B cell (primary cell): ENCODE data around the gene TIPIN. TPM values are rescaled to one million over a fixed set of nuclear protein-coding genes. Genes with fewer than 3 reads are reported as not detected.

ENCODE experiments used
- ATAC-seq: fragments of 200-7000 bp; cut with Tn5 transposase; one replicate; pipeline ENCODE4 v1.10.0; 2021; ENCODE audit warnings: low read depth, mild to moderate bottlenecking, moderate number of reproducible peaks, moderate library complexity
- CTCF ChIA-PET: fragments of 350-600 bp; sonication (Branson Sonifier 250); formaldehyde crosslinking; loops from one replicate; lab custom pipeline; 2021; ENCODE audit warnings: antibody characterized with exemption, inconsistent platforms; lab: Charles Lee
- POLR2A ChIA-PET: fragments of 350-600 bp; sonication (Branson Sonifier 250); formaldehyde crosslinking; loops from one replicate; lab custom pipeline; 2021; ENCODE audit warnings: antibody characterized with exemption; lab: Charles Lee
- DNase-seq: peaks from one replicate; pipeline ENCODE4 v3.0.0; 2013
- H2AFZ ChIP-seq: 2 replicates; pipeline ENCODE4 v1.6.1; 2012; ENCODE audit warnings: mild to moderate bottlenecking, low read depth, low read length; ENCODE audit not compliant: insufficient read depth, poor library complexity, severe bottlenecking
- H3K27ac ChIP-seq, 2 donors: 1 replicate in 1 of 2; 2 replicates in 1 of 2; pipeline ENCODE4 v1.5.1; 2012 to 2013; ENCODE audit warnings: low read length in 2 of 2, mild to moderate bottlenecking in 2 of 2, moderate library complexity in 1 of 2
- H3K27me3 ChIP-seq, 4 experiments: fragments of 200-600 bp in 1 of 4; sonication (generic) in 1 of 4; replicated peaks in 1 of 4; 1 replicate in 2 of 4; 2 replicates in 2 of 4; pipeline versions ENCODE4 v1.6.1 to v1.7.0; 2013 to 2016; ENCODE audit warnings: low read length in 3 of 4, mild to moderate bottlenecking in 2 of 4, mixed read lengths in 1 of 4, moderate library complexity in 1 of 4; ENCODE audit not compliant: insufficient read depth in 4 of 4, control insufficient read depth in 3 of 4; ENCODE audit errors: control extremely low read depth in 1 of 4
- H3K36me3 ChIP-seq, 2 experiments: replicated peaks in 1 of 2; 1 replicate in 1 of 2; 2 replicates in 1 of 2; pipeline versions ENCODE4 v1.6.1 to v1.7.1; 2013; ENCODE audit warnings: low read length in 1 of 2; ENCODE audit not compliant: insufficient read depth in 2 of 2, control insufficient read depth in 1 of 2; ENCODE audit errors: control extremely low read depth in 1 of 2, extremely low read depth in 1 of 2
- H3K4me1 ChIP-seq, 2 donors: fragments of 200-600 bp in 1 of 2; sonication (generic) in 1 of 2; 1 replicate in 1 of 2; 2 replicates in 1 of 2; pipeline versions ENCODE4 v1.5.1 to v1.6.1; 2013 to 2017; ENCODE audit warnings: low read length in 2 of 2; ENCODE audit not compliant: control insufficient read depth in 2 of 2, insufficient read depth in 2 of 2
- H3K4me2 ChIP-seq: replicated peaks from 2 replicates; pipeline ENCODE3; 2012; ENCODE audit warnings: mild to moderate bottlenecking, low read depth, low read length; ENCODE audit not compliant: poor library complexity, severe bottlenecking
- H3K4me3 ChIP-seq, 5 experiments: fragments of 200-600 bp in 1 of 5; sonication (generic) in 1 of 5; 1 replicate in 3 of 5; 2 replicates in 2 of 5; pipeline versions ENCODE4 v1.5.1 to v1.7.0; 2011 to 2016; ENCODE audit warnings: low read length in 4 of 5, mild to moderate bottlenecking in 4 of 5, low read depth in 2 of 5, control low read depth in 1 of 5, moderate library complexity in 1 of 5; ENCODE audit not compliant: insufficient read depth in 1 of 5; ENCODE audit errors: control extremely low read depth in 1 of 5, extremely low read depth in 1 of 5
- H3K79me2 ChIP-seq: fragments of 200-600 bp; sonication (generic); one replicate; pipeline ENCODE4 v1.6.0; 2016; ENCODE audit warnings: low read length; ENCODE audit not compliant: control insufficient read depth, insufficient read depth
- H3K9ac ChIP-seq: fragments of 200-600 bp; sonication (generic); 2 replicates; pipeline ENCODE4 v1.6.1; 2017; ENCODE audit warnings: mild to moderate bottlenecking, low read length, moderate library complexity
- H3K9me3 ChIP-seq, 3 donors: one replicate each; pipeline versions ENCODE4 v1.6.1 to v1.7.1; 2013; ENCODE audit warnings: low read length in 2 of 3; ENCODE audit not compliant: control insufficient read depth in 2 of 3, insufficient read depth in 1 of 3; ENCODE audit errors: control extremely low read depth in 1 of 3
- H4K20me1 ChIP-seq: 2 replicates; pipeline ENCODE4 v1.6.0; 2012; ENCODE audit warnings: mild to moderate bottlenecking, low read length; ENCODE audit not compliant: insufficient read depth, control insufficient read depth, poor library complexity, severe bottlenecking
- H3K27ac Mint-ChIP-seq: one replicate; pipeline ENCODE4 v1.8.0; 2021; ENCODE audit warnings: mixed read lengths
- H3K27me3 Mint-ChIP-seq: one replicate; pipeline ENCODE4 v1.8.0; 2021; ENCODE audit warnings: mixed read lengths
- H3K4me1 Mint-ChIP-seq: one replicate; pipeline ENCODE4 v1.8.0; 2021; ENCODE audit warnings: mixed read lengths
- H3K4me3 Mint-ChIP-seq: one replicate; pipeline ENCODE4 v1.8.0; 2021; ENCODE audit warnings: mixed read lengths
- H3K9me3 Mint-ChIP-seq: one replicate; pipeline ENCODE4 v1.8.0; 2022; ENCODE audit warnings: mixed read lengths; ENCODE audit not compliant: insufficient read depth
- EZH2 ChIP-seq: IDR thresholded peaks from 2 replicates; pipeline ENCODE4 v1.6.1; 2012; ENCODE audit warnings: borderline replicate concordance, low read depth, mild to moderate bottlenecking, moderate library complexity, low read length; ENCODE audit not compliant: insufficient read depth, poor library complexity, severe bottlenecking
- WGBS: methylation state at CpG from one replicate; pipeline ENCODE4 v1.1.5; 2013; ENCODE audit warnings: missing lambda C conversion rate; ENCODE audit not compliant: insufficient coverage; 5-methylcytosine and 5-hydroxymethylcytosine counted together
- intact Hi-C: fragments of 100-400 bp; cut with micrococcal nuclease; formaldehyde crosslinking; loops from one replicate; pipeline ENCODE4 v1.10.0; 2022
- polyA plus RNA-seq: library from polyadenylated mRNA; depleted of rRNA; stranded (reverse); fragments of >200 nt; gene quantifications from 2 replicates; pipeline ENCODE4 v1.2.3, GENCODE V29; 2012
- total RNA-seq, 2 donors: library from RNA; stranded (reverse); fragments of 120-200 nt in 1 of 2; gene quantifications; 1 replicate in 1 of 2; 2 replicates in 1 of 2; pipeline versions ENCODE4 v1.2.3 to v1.2.4, GENCODE V29; 2013 to 2022
- TF ChIP-seq, protein P1 (sequence below): fragments of 200-600 bp; IDR thresholded peaks from one replicate; pipeline ENCODE4 v1.8.0; 2022; ENCODE audit warnings: antibody characterized with exemption, mild to moderate bottlenecking

TIPIN gene
- total and polyA plus RNA-seq, 2 donors (not counting 1 experiment from before 2014, with no cell fraction given), result 4.1 to 8.8 TPM

DNA sequence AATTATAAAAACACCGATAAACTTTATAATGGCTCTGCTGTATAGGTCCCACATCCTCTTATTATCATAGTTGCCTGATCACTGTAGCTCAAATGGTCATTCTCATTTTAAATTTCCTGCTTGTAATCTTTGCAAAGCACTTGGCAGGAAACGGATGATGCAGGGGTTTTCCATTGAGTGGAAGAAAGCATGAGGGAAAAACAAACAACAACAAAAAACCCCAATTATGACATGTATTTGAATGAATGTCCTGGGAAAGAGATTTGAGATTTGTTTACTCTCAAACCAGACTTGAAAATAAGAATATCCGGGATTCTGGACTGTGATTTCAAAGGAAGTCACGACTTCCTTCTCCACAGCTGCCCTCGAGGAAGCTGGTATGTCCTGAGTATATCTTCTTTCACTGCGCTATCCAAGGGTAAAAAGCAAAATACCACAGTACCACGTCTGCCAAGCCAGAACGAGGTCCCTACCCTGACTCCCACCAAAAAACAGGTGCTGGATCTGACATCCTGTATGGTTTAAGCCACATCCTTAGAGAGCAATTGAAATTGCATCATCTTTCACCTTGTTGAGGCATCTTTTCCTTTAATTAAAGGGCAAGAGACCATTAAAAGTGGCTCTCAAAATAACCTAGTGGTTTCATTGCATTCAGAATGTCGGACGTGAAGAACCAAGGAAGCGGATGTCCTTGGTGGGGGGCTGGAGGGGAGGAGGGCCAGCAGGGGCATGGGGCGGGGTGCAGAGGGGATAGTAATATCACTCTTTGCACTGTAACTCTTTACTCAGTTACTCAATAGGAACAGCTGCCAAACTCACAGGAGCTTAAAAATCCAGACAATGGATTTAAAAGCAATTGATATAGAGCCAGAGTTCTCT is 13.5 kb upstream of the TIPIN start:
- peaks cover 0 to 8% (median 2%) of the 10 kb centered on the region in 3 donors for H3K9me3 ChIP-seq
- H4K20me1 ChIP-seq, result no peaks in the 10 kb centered on the region
- peak; percentile 41 for ATAC-seq
- no peaks in the 10 kb centered on the region for H3K27me3 ChIP-seq
- ChIA-PET POLR2A (no interaction called here), CTCF (interaction anchor here (1.5 kb wide), 1 partner anchor 128 kb away, joined by 6 read pairs; the partner anchor contains the start of gene SNAPC5)
- intact Hi-C loops, result no loop called here
- H3K79me2 ChIP-seq, result no peaks in the 10 kb centered on the region
- peaks cover 10% of the 10 kb centered on the region in 2 donors for H3K4me1 ChIP-seq
- peak overlapping the region; percentile 76 for H2AFZ ChIP-seq
- peak overlapping the region in 4 of 5 experiments; percentile 30 to 51 (median 40) for H3K4me3 ChIP-seq
- TF ChIP-seq EZH2, result no peak
- TF ChIP-seq, protein P1, sequence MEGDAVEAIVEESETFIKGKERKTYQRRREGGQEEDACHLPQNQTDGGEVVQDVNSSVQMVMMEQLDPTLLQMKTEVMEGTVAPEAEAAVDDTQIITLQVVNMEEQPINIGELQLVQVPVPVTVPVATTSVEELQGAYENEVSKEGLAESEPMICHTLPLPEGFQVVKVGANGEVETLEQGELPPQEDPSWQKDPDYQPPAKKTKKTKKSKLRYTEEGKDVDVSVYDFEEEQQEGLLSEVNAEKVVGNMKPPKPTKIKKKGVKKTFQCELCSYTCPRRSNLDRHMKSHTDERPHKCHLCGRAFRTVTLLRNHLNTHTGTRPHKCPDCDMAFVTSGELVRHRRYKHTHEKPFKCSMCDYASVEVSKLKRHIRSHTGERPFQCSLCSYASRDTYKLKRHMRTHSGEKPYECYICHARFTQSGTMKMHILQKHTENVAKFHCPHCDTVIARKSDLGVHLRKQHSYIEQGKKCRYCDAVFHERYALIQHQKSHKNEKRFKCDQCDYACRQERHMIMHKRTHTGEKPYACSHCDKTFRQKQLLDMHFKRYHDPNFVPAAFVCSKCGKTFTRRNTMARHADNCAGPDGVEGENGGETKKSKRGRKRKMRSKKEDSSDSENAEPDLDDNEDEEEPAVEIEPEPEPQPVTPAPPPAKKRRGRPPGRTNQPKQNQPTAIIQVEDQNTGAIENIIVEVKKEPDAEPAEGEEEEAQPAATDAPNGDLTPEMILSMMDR, result no peak
- Mint-ChIP-seq H3K4me3 (peak overlapping the region; percentile 84), H3K27me3 (no peaks in the 10 kb centered on the region), H3K4me1 (peaks cover 11% of the 10 kb centered on the region), H3K9me3 (peaks cover 2% of the 10 kb centered on the region), H3K27ac (peak overlapping the region; percentile 73)
- H3K36me3 ChIP-seq, result no peaks in the 10 kb centered on the region
- DNase-seq, result peak; percentile 38
- WGBS, result 3% methylated on average over 4 of the region's 12 CpGs
- H3K4me2 ChIP-seq, result peak overlapping the region; percentile 67
- peak overlapping the region; percentile 39 for H3K9ac ChIP-seq
- H3K27ac ChIP-seq, result peak overlapping the region in 1 of 2 donors; percentile 10
